SKM-1 treated with dmso at 0.1 percent for 144 hours (cell line): ENCODE data around the gene OSER1.
A peak's percentile ranks its signal among the peaks of the same experiment; 100 is the strongest.
"Not testable (repeated sequence)": the region's sequence is repeated elsewhere in the genome, so short reads cannot be mapped to it uniquely, and the experiment has no call there.

Experiments used
- DNase-seq: peaks from one replicate; lab custom pipeline; 2025; ENCODE audit not compliant: unreplicated experiment; lab: John Stamatoyannopoulos, UW

The OSER1 gene

GRCh38 chr20:44204156-44204831 is 6.3 kb downstream of the OSER1 start:
- DNase-seq = no peak

GRCh38 chr20:44203161-44203560 is 7.4 kb downstream of the OSER1 start:
- DNase-seq = no peak

- DNase-seq = no peak
These were observed 9.6 kb downstream of the OSER1 start for GRCh38 chr20:44200983-44201382.

- DNase-seq = no peak
These were observed 10.2 kb downstream of the OSER1 start for GRCh38 chr20:44200371-44200770.

- DNase-seq = no peak
These were observed 10.7 kb downstream of the OSER1 start for GRCh38 chr20:44199877-44200276.

- no peak for DNase-seq
These were observed 11.7 kb downstream of the OSER1 start for GRCh38 chr20:44198872-44199271.

GRCh38 chr20:44196271-44196670 is 14.3 kb downstream of the OSER1 start:
- DNase-seq = no peak

- no peak for DNase-seq
These were observed 15.0 kb downstream of the OSER1 start for GRCh38 chr20:44195605-44196004.

- DNase-seq = no peak
These were observed 16.8 kb downstream of the OSER1 start for GRCh38 chr20:44193801-44194200.

GRCh38 chr20:44191640-44192039 is 18.9 kb downstream of the OSER1 start:
- DNase-seq = not testable (repeated sequence)

GRCh38 chr20:44190197-44190852 is 20.2 kb downstream of the OSER1 start:
- DNase-seq = peak; percentile 48

- DNase-seq = peak; percentile 91
These were observed 21.8 kb downstream of the OSER1 start for GRCh38 chr20:44188752-44189151.

- DNase-seq = no peak
These were observed 22.5 kb downstream of the OSER1 start for GRCh38 chr20:44187772-44188709.

GRCh38 chr20:44187054-44187771 is 23.4 kb downstream of the OSER1 start, which contains the start of gene JPH2:
TSS of gene JPH2 (minus strand) at chr20:44187188. CDS start at chr20:44186705, 483 bp downstream.
- DNase-seq = no peak

GRCh38 chr20:44186674-44187053 is 23.9 kb downstream of the OSER1 start:
- DNase-seq = no peak

- DNase-seq = no peak
These were observed 24.4 kb downstream of the OSER1 start for GRCh38 chr20:44186201-44186600.

GRCh38 chr20:44185574-44185973 is 25.0 kb downstream of the OSER1 start:
- no peak for DNase-seq

- no peak for DNase-seq
These were observed 27.3 kb downstream of the OSER1 start for GRCh38 chr20:44183282-44183681.

- DNase-seq = no peak
These were observed 27.7 kb downstream of the OSER1 start for GRCh38 chr20:44182863-44183262.

GRCh38 chr20:44182135-44182765 is 28.3 kb downstream of the OSER1 start:
- DNase-seq = no peak
